HEK293 (cell line): Measurements from ENCODE around the gene DUSP16.

Experiments used
- CTCF ChIA-PET: fragments of 350-600 bp; formaldehyde crosslinking; extraction: SDS; loops from one replicate; lab custom pipeline; 2021; ENCODE audit warnings: antibody characterized with exemption; lab: Yijun Ruan, JAX
- POLR2A ChIA-PET: fragments of 300-600 bp; formaldehyde crosslinking; extraction: SDS; loops from one replicate; lab custom pipeline; 2020; ENCODE audit warnings: antibody characterized with exemption, inconsistent platforms; lab: Yijun Ruan, JAX
- H3K27ac ChIP-seq: fragments of 200-500 bp; sonication (Bioruptor generic); 2 replicates; pipeline ENCODE4 v1.5.1; 2014; ENCODE audit warnings: low read depth, low read length, control low read depth, inconsistent platforms; ENCODE audit errors: extremely low read depth
- H3K36me3 ChIP-seq, 2 experiments: fragments of 200-500 bp in 1 of 2; sonication (Bioruptor generic) in 1 of 2; 1 replicate in 1 of 2; 2 replicates in 1 of 2; pipeline ENCODE4 v1.5.1; 2014 to 2017; ENCODE audit warnings: inconsistent platforms in 2 of 2, low read length in 2 of 2; ENCODE audit not compliant: control insufficient read depth in 2 of 2, insufficient read depth in 1 of 2
- H3K4me1 ChIP-seq: fragments of 200-500 bp; sonication (Bioruptor generic); 2 replicates; pipeline ENCODE4 v1.5.1; 2014; ENCODE audit warnings: mild to moderate bottlenecking, low read length, inconsistent platforms; ENCODE audit not compliant: control insufficient read depth, insufficient read depth
- H3K4me3 ChIP-seq: 2 replicates; pipeline ENCODE4 v1.5.1; 2011; ENCODE audit warnings: low read depth, mild to moderate bottlenecking, control low read depth, low read length, moderate library complexity
- H3K9me3 ChIP-seq: fragments of 200-500 bp; sonication (Bioruptor generic); 2 replicates; pipeline ENCODE4 v1.5.1; 2014; ENCODE audit warnings: low read depth, low read length, inconsistent platforms; ENCODE audit not compliant: control insufficient read depth, insufficient read depth
- KLF1 ChIP-seq: fragments of 450-650 bp; formaldehyde crosslinking; IDR thresholded peaks from 2 replicates; pipeline ENCODE4 v1.5.1; 2016; ENCODE audit warnings: missing biosample characterization, missing genetic modification characterization
- KLF16 ChIP-seq: fragments of 450-650 bp; formaldehyde crosslinking; IDR thresholded peaks from 2 replicates; pipeline ENCODE4 v1.5.1; 2017; ENCODE audit warnings: missing biosample characterization, missing genetic modification characterization
- MZF1 ChIP-seq: fragments of 450-650 bp; formaldehyde crosslinking; IDR thresholded peaks from 2 replicates; pipeline ENCODE4 v1.5.1; 2017; ENCODE audit warnings: missing biosample characterization, missing genetic modification characterization, borderline replicate concordance
- PBX3 ChIP-seq: sonication (generic); formaldehyde crosslinking; IDR thresholded peaks from 2 replicates; pipeline ENCODE4 v1.8.1; 2022; ENCODE audit warnings: mild to moderate bottlenecking, moderate library complexity, missing genetic modification reagents
- PRDM6 ChIP-seq: fragments of 450-650 bp; formaldehyde crosslinking; IDR thresholded peaks from 2 replicates; pipeline ENCODE4 v1.5.1; 2017; ENCODE audit warnings: missing biosample characterization, missing genetic modification characterization
- RBAK ChIP-seq: fragments of 450-650 bp; formaldehyde crosslinking; IDR thresholded peaks from 2 replicates; pipeline ENCODE4 v1.5.1; 2016; ENCODE audit warnings: missing biosample characterization, missing genetic modification characterization
- WT1 ChIP-seq: fragments of 450-650 bp; formaldehyde crosslinking; IDR thresholded peaks from 2 replicates; pipeline ENCODE4 v1.5.1; 2016; ENCODE audit warnings: missing biosample characterization, missing genetic modification characterization
- ZBTB8A ChIP-seq: fragments of 450-650 bp; formaldehyde crosslinking; IDR thresholded peaks from 2 replicates; pipeline ENCODE4 v1.5.1; 2016; ENCODE audit warnings: missing biosample characterization, missing genetic modification characterization
- ZFP3 ChIP-seq: fragments of 450-650 bp; formaldehyde crosslinking; IDR thresholded peaks from 2 replicates; pipeline ENCODE4 v1.5.1; 2016; ENCODE audit warnings: low read depth, missing biosample characterization, missing genetic modification characterization
- ZNF175 ChIP-seq: fragments of 450-650 bp; formaldehyde crosslinking; IDR thresholded peaks from 2 replicates; pipeline ENCODE4 v1.5.1; 2016; ENCODE audit warnings: missing biosample characterization, missing genetic modification characterization
- ZNF202 ChIP-seq: fragments of 450-650 bp; formaldehyde crosslinking; IDR thresholded peaks from 2 replicates; pipeline ENCODE4 v1.5.1; 2016; ENCODE audit warnings: missing biosample characterization, missing genetic modification characterization, borderline replicate concordance
- ZNF239 ChIP-seq: fragments of 450-650 bp; formaldehyde crosslinking; IDR thresholded peaks from 2 replicates; pipeline ENCODE4 v1.5.1; 2016; ENCODE audit warnings: missing biosample characterization, missing genetic modification characterization
- ZNF404 ChIP-seq: fragments of 450-650 bp; formaldehyde crosslinking; IDR thresholded peaks from 2 replicates; pipeline ENCODE4 v1.5.1; 2017; ENCODE audit warnings: missing biosample characterization, missing genetic modification characterization
- ZNF501 ChIP-seq: fragments of 450-650 bp; formaldehyde crosslinking; IDR thresholded peaks from 2 replicates; pipeline ENCODE4 v1.5.1; 2016; ENCODE audit warnings: missing biosample characterization, missing genetic modification characterization
- ZNF610 ChIP-seq: fragments of 450-650 bp; formaldehyde crosslinking; IDR thresholded peaks from 2 replicates; pipeline ENCODE4 v1.5.1; 2016; ENCODE audit warnings: missing biosample characterization, missing genetic modification characterization, borderline replicate concordance
- ZNF701 ChIP-seq: fragments of 450-650 bp; formaldehyde crosslinking; IDR thresholded peaks from 2 replicates; pipeline ENCODE4 v1.5.1; 2016; ENCODE audit warnings: missing biosample characterization, missing genetic modification characterization
- ZNF791 ChIP-seq: fragments of 450-650 bp; formaldehyde crosslinking; IDR thresholded peaks from 2 replicates; pipeline ENCODE4 v1.5.1; 2016; ENCODE audit warnings: missing biosample characterization, missing genetic modification characterization
- ZNF830 ChIP-seq: fragments of 450-650 bp; IDR thresholded peaks from 2 replicates; pipeline ENCODE4 v1.5.0; 2018; ENCODE audit warnings: missing biosample characterization, missing genetic modification characterization, low read depth, mild to moderate bottlenecking, moderate library complexity
- ZSCAN4 ChIP-seq: fragments of 450-650 bp; formaldehyde crosslinking; IDR thresholded peaks from 2 replicates; pipeline ENCODE4 v1.5.1; 2017; ENCODE audit warnings: missing biosample characterization, missing genetic modification characterization
- TF ChIP-seq, protein P1 (sequence below): fragments of 450-650 bp; formaldehyde crosslinking; IDR thresholded peaks from 2 replicates; pipeline ENCODE4 v1.5.1; 2016; ENCODE audit warnings: missing biosample characterization, missing genetic modification characterization
- TF ChIP-seq, protein P2 (sequence below): fragments of 450-650 bp; formaldehyde crosslinking; IDR thresholded peaks from 2 replicates; pipeline ENCODE4 v1.5.1; 2016; ENCODE audit warnings: missing biosample characterization, missing genetic modification characterization
- TF ChIP-seq, protein P3 (sequence below): fragments of 450-650 bp; formaldehyde crosslinking; IDR thresholded peaks from 2 replicates; pipeline ENCODE4 v1.5.1; 2016; ENCODE audit warnings: missing biosample characterization, missing genetic modification characterization
- TF ChIP-seq, protein P4 (sequence below): fragments of 450-650 bp; formaldehyde crosslinking; IDR thresholded peaks from 2 replicates; pipeline ENCODE4 v1.5.1; 2016; ENCODE audit warnings: missing biosample characterization, missing genetic modification characterization

DUSP16 gene

GRCh38 chr12:12611512-12612306 lies 49.0 kb upstream of the DUSP16 start, which contains the start of gene CREBL2:
Gene CREBL2 (plus strand): TSS chr12:12611876. CDS start chr12:12612173, 297 bp downstream.
- H3K27ac ChIP-seq = peak within 1 kb of the TSS; percentile 90
- POLR2A ChIA-PET = interaction anchor here (0.6 to 1.2 kb wide), 6 partner anchors 17 to 344 kb away, joined by 3 to 4 read pairs (median 3); no protein-coding TSS in a partner anchor
- no peaks in the 10 kb centered on the region for H3K9me3 ChIP-seq
- CTCF ChIA-PET = interaction anchor here (0.8 kb wide), 1 partner anchor 43 kb away, joined by 4 read pairs; no protein-coding TSS in a partner anchor
- H3K4me1 ChIP-seq = peaks cover 5% of the 10 kb centered on the region
- peak within 1 kb of the TSS; percentile 91 for H3K4me3 ChIP-seq
- peaks cover 4 to 10% of the 10 kb centered on the region in 2 experiments; a peak in 2 of 3 replicates for H3K36me3 ChIP-seq
- TF ChIP-seq KLF16 (tag by site-specific recombination) (peak; percentile 98), PRDM6 (tag by site-specific recombination) (peak; percentile 79), MZF1 (no peak; the same call in 1 of the 2 replicates), ZNF404 (tag by site-specific recombination) (no peak), RBAK (no peak), ZNF610 (tag by site-specific recombination) (peak; percentile 94), ZNF830 (no peak), ZBTB8A (tag by site-specific recombination) (peak; percentile 75), KLF1 (tag by site-specific recombination) (peak; percentile 72), ZNF501 (tag by site-specific recombination) (peak; percentile 98), ZNF701 (tag by site-specific recombination) (no peak), WT1 (peak; percentile 61; the same call in 1 of the 2 replicates), ZNF175 (tag by site-specific recombination) (no peak), PBX3 (no peak; the same call in 1 of the 2 replicates), ZSCAN4 (tag by site-specific recombination) (peak; percentile 30; the same call in 1 of the 2 replicates), ZNF239 (tag by site-specific recombination) (no peak), ZFP3 (no peak), ZNF202 (tag by site-specific recombination) (no peak), ZNF791 (tag by site-specific recombination) (no peak)
- TF ChIP-seq, protein P1, sequence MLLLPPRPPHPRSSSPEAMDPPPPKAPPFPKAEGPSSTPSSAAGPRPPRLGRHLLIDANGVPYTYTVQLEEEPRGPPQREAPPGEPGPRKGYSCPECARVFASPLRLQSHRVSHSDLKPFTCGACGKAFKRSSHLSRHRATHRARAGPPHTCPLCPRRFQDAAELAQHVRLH (tag by site-specific recombination) = peak; percentile 66
- TF ChIP-seq, protein P2, sequence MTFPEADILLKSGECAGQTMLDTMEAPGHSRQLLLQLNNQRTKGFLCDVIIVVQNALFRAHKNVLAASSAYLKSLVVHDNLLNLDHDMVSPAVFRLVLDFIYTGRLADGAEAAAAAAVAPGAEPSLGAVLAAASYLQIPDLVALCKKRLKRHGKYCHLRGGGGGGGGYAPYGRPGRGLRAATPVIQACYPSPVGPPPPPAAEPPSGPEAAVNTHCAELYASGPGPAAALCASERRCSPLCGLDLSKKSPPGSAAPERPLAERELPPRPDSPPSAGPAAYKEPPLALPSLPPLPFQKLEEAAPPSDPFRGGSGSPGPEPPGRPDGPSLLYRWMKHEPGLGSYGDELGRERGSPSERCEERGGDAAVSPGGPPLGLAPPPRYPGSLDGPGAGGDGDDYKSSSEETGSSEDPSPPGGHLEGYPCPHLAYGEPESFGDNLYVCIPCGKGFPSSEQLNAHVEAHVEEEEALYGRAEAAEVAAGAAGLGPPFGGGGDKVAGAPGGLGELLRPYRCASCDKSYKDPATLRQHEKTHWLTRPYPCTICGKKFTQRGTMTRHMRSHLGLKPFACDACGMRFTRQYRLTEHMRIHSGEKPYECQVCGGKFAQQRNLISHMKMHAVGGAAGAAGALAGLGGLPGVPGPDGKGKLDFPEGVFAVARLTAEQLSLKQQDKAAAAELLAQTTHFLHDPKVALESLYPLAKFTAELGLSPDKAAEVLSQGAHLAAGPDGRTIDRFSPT (tag by site-specific recombination) = peak; percentile 53
- TF ChIP-seq, protein P3, sequence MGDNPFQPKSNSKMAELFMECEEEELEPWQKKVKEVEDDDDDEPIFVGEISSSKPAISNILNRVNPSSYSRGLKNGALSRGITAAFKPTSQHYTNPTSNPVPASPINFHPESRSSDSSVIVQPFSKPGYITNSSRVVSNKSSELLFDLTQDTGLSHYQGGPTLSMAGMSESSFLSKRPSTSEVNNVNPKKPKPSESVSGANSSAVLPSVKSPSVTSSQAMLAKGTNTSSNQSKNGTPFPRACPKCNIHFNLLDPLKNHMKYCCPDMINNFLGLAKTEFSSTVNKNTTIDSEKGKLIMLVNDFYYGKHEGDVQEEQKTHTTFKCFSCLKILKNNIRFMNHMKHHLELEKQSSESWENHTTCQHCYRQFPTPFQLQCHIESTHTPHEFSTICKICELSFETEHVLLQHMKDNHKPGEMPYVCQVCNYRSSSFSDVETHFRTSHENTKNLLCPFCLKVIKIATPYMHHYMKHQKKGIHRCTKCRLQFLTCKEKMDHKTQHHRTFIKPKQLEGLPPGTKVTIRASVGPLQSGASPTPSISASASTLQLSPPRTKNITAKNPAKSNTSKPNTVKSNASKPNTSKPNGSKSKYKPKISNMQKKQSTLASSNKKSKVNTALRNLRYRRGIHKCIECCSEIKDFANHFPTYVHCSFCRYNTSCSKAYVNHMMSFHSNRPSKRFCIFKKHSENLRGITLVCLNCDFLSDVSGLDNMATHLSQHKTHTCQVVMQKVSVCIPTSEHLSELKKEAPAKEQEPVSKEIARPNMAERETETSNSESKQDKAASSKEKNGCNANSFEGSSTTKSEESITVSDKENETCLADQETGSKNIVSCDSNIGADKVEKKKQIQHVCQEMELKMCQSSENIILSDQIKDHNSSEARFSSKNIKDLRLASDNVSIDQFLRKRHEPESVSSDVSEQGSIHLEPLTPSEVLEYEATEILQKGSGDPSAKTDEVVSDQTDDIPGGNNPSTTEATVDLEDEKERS = no peak
- TF ChIP-seq, protein P4, sequence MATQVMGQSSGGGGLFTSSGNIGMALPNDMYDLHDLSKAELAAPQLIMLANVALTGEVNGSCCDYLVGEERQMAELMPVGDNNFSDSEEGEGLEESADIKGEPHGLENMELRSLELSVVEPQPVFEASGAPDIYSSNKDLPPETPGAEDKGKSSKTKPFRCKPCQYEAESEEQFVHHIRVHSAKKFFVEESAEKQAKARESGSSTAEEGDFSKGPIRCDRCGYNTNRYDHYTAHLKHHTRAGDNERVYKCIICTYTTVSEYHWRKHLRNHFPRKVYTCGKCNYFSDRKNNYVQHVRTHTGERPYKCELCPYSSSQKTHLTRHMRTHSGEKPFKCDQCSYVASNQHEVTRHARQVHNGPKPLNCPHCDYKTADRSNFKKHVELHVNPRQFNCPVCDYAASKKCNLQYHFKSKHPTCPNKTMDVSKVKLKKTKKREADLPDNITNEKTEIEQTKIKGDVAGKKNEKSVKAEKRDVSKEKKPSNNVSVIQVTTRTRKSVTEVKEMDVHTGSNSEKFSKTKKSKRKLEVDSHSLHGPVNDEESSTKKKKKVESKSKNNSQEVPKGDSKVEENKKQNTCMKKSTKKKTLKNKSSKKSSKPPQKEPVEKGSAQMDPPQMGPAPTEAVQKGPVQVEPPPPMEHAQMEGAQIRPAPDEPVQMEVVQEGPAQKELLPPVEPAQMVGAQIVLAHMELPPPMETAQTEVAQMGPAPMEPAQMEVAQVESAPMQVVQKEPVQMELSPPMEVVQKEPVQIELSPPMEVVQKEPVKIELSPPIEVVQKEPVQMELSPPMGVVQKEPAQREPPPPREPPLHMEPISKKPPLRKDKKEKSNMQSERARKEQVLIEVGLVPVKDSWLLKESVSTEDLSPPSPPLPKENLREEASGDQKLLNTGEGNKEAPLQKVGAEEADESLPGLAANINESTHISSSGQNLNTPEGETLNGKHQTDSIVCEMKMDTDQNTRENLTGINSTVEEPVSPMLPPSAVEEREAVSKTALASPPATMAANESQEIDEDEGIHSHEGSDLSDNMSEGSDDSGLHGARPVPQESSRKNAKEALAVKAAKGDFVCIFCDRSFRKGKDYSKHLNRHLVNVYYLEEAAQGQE (tag by site-specific recombination) = 0 out of 2 replicates have a peak, but pooled peaks have one; percentile 28
